HUDEP-2 (cell line): Measurements from ENCODE around the gene DYSF.
"Not testable (repeated sequence)": the region's sequence is repeated elsewhere in the genome, so short reads cannot be mapped to it uniquely, and the experiment has no call there.

ENCODE experiments used
- DNase-seq, 76 experiments: peaks; one replicate each; lab custom pipeline; 2025; ENCODE audit not compliant: unreplicated experiment in 76 of 76; lab: John Stamatoyannopoulos, UW

The DYSF gene

GRCh38 chr2:71630454-71631328 is 177.3 kb downstream of the DYSF start:
- no peak for DNase-seq

GRCh38 chr2:71631411-71631931 is 178.1 kb downstream of the DYSF start:
- no peak for DNase-seq

- no peak for DNase-seq
Observed at GRCh38 chr2:71633086-71633485, 179.7 kb downstream of the DYSF start.

DNA sequence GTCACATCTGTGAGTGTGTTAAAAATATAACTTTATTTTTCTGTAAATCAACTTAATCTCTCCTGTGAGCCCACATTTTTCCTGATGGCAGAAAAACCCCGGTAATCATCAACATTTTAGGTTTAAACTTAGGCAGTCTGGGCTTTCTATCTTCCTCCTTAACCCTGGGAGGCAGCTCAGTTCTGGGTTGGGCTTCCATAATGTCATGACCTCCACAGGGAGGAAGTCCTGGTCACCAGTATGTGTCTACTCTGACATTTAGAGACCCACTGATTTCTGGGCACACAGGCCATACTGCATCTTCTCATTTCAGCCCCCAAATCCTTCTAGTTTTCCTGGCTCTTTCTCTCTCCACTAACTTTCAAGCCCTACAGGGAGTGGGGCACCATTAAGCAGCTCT is 181.2 kb downstream of the DYSF start:
- DNase-seq, result no peak

GRCh38 chr2:71635798-71636197 is 182.4 kb downstream of the DYSF start:
- DNase-seq, result no peak

DNA sequence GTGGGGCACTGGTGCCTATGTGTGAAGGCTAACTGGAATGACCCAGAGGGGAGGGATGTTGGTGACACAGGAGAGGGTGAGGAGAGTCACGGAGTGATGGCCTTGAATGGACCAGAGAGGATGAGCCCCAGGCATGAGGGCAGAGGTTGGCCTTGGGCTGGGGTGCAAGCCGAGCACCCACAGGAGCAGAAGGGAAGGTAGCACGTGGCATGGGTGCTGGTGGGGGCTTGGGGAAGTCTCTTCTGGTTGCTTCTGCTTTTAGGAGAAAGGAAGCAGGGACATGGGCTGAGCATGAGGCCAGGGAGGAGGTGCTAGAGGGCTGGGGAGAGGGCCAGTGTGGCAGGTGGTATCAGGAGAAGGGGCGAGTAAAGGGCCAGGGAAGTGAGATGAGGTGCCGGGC is 183.8 kb downstream of the DYSF start:
- DNase-seq, result no peak

DNA sequence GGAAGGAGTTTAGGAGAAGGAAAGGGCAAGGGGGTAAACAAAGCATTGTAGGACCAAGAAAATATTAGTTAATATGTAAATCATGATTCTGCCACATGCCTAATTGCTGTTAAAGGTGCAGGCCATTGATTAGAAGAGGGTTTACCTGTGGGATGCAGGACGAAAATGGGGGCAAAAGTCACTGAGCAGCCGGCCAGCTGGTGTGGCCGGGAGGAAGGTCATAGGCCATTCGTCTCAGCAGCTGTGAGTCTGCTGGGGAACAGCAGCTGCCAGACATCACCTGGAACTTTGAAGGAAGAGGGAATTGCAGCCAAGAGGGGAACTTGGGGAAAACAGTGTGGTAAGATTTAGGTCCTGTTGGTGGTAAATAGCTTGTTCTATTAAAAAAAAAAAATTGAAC is 184.4 kb downstream of the DYSF start:
- no peak for DNase-seq

DNA sequence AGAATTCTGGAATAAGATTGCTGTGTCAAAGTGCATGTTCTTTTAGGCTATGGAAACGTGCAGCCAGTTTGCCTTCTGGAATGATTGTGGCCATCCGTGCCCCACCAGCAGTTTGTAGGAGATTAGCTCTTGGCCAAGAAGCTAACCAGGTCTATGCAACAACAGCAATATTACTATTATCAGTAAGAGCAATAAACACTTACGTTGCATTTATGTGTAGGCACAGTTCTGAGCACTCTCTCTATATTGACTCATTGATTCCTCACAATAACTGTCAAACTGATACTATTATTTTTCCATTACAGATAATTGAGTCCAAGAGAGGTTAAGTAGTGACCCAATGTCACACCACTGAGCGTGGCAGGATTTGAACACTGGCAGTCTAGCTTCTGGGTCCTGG is 186.4 kb downstream of the DYSF start:
- no peak for DNase-seq

- DNase-seq, result no peak
Observed at GRCh38 chr2:71640489-71640888, 187.1 kb downstream of the DYSF start.

DNA sequence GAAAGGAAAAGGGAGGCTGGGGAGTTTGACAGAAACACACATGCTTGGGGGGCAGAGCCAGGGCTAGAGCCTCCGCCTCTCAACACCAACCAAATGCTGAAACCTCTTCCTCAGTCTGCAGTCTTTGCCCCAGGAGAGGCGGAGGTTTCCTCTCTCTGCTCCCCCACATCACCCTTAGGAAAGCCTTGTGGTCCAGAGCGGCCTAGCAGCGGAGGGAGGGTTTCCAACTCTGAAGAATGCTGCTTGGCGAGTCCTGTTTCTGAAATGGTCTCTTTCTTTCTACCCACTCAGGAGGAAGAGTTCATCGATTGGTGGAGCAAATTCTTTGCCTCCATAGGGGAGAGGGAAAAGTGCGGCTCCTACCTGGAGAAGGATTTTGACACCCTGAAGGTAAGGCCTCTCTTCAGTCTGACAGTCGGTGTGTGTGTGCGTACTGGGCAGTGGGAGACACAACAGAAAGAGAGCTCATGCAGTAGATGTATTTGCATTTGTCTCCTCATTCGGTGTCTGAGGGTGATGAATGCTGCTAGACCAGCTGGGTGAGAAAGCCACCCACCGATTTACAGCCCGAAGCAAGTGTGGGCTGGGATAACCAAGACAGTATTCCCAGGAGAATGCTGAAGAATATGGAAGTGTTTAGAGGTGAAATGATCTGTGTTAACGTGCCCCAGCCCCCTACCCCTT is 190.5 kb downstream of the DYSF start:
- DNase-seq, result no peak

DNA sequence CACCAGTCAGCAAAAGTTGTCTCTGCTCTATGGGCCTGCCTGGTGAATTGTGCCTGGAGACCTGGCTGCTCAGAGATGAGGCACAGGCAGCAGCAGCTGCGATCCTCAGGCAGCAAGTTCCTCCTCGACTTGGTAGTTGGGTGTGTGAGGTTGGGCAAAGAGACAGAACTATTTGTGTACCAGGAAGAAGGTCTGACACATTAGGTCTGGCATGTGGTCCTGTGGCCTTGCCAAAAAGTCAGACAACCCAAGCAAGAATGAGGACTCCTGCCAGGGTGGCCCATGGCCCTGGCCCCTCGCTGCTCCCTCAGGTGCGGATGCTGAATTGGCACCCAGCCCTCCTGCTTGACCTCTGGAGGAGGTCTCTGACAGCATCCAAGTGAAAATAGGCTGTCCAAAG is 192.7 kb downstream of the DYSF start:
- no peak for DNase-seq

DNA sequence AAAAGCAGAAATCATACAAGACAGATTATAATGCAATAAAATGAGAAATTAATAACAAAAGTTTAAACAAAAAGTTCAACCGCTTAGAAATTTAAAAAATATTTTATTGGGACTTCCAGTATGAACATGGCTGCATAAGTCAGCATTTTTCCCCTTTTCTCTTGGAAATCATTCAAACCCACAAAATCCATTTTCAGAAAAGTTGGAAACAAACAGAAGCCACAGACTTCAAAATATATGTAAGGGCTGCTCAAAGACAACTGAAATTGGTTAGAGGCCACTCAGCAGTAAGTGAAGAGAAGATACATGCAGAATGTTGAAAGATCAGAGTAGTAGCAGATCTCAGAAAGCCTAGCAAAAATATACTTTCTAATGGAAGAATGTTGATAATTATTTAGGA is 194.0 kb downstream of the DYSF start:
- DNase-seq, result no peak

DNA sequence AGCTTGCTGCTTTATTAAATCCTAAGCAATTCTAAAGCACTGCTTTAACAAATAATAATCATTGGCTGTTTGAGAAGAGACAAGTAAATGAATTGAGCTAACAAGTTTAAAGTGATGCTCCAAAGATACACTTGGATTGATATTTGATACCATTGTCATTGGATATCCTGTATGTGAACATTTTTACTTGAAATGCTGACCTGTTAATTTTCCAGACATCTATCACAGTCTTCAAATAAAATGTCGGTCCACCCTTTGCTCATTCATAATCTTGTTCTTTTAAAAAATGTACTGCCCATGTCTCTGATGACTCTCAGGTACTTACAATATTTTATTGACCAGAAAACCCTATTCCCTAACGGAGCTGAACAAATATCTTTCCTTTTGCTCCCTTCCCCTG is 202.1 kb downstream of the DYSF start:
- DNase-seq, result no peak

- not testable (repeated sequence) for DNase-seq
Observed at GRCh38 chr2:71658256-71658655, 204.9 kb downstream of the DYSF start.

- no peak for DNase-seq
Observed at GRCh38 chr2:71658771-71659170, 205.4 kb downstream of the DYSF start.

- DNase-seq, result no peak
Observed at GRCh38 chr2:71659868-71660518, 206.6 kb downstream of the DYSF start.

GRCh38 chr2:71661782-71662181 is 208.4 kb downstream of the DYSF start:
- no peak for DNase-seq

GRCh38 chr2:71662665-71663394 is 209.5 kb downstream of the DYSF start:
- DNase-seq, result no peak

- DNase-seq, result no peak
Observed at GRCh38 chr2:71664161-71664560, 210.8 kb downstream of the DYSF start.

DNA sequence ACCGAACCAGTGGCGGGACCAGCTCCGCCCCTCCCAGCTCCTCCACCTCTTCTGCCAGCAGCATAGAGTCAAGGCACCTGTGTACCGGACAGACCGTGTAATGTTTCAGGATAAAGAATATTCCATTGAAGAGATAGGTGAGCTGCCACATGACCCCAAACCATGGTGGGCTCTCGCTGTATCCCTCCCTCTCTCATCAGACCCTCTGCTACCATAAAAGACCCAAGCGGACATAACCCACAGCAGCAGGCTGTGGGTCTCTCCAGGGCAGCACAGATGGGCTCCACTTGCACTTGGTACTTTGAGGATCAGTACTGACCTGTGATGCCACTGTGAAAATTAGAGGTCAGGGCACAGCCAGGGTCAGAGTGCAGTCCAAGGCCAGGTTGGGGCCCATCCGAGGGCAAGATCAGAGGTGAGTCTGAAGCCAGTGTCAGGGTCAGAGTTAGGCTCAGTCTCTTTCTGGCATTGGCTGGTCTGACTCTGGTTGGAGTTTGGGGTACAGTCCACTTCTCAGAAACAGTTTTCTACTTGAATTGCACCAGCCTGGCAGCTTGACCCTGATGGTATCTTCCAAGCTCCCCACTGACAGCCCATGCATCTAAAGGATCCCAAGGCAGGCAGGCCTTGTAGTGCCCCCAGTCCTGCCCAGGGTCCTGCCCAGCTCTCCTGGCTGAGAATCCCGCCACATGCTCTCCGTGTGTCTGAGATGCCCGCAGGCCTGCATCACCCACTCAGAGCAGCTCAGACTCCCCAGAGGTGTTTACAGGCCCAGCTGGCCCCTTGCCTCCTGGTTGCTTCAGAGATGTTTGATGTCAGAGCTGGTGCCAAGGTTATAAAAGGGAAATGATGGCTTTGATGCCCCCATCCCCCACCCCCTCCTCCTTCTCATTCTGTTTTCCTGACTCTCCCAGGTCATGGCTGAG is 212.1 kb downstream of the DYSF start:
- no peak for DNase-seq
